ENCODE data around the gene CLEC10A.

- TF ChIP-seq EZH2 (IDR thresholded peaks at IDR 0.05; ENCODE audit: insufficient read depth, low read length) = no peak
- TF ChIP-seq, protein P1, sequence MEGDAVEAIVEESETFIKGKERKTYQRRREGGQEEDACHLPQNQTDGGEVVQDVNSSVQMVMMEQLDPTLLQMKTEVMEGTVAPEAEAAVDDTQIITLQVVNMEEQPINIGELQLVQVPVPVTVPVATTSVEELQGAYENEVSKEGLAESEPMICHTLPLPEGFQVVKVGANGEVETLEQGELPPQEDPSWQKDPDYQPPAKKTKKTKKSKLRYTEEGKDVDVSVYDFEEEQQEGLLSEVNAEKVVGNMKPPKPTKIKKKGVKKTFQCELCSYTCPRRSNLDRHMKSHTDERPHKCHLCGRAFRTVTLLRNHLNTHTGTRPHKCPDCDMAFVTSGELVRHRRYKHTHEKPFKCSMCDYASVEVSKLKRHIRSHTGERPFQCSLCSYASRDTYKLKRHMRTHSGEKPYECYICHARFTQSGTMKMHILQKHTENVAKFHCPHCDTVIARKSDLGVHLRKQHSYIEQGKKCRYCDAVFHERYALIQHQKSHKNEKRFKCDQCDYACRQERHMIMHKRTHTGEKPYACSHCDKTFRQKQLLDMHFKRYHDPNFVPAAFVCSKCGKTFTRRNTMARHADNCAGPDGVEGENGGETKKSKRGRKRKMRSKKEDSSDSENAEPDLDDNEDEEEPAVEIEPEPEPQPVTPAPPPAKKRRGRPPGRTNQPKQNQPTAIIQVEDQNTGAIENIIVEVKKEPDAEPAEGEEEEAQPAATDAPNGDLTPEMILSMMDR (IDR thresholded peaks at IDR 0.05; ENCODE audit: insufficient read depth, low read depth, low read length) = no peak
These were observed 21.5 kb upstream of the CLEC10A start for GRCh38 chr17:7101531-7101930.
